ENCODE results near the gene NANOS3. TPM values are rescaled to one million over a fixed set of nuclear protein-coding genes. Genes with fewer than 3 reads are reported as not detected.

NANOS3 gene
- total and polyA plus RNA-seq, 9 of the 15 experiments (the other 6 are each of a cell fraction or from before 2014, with no cell fraction given), result not detected

DNA sequence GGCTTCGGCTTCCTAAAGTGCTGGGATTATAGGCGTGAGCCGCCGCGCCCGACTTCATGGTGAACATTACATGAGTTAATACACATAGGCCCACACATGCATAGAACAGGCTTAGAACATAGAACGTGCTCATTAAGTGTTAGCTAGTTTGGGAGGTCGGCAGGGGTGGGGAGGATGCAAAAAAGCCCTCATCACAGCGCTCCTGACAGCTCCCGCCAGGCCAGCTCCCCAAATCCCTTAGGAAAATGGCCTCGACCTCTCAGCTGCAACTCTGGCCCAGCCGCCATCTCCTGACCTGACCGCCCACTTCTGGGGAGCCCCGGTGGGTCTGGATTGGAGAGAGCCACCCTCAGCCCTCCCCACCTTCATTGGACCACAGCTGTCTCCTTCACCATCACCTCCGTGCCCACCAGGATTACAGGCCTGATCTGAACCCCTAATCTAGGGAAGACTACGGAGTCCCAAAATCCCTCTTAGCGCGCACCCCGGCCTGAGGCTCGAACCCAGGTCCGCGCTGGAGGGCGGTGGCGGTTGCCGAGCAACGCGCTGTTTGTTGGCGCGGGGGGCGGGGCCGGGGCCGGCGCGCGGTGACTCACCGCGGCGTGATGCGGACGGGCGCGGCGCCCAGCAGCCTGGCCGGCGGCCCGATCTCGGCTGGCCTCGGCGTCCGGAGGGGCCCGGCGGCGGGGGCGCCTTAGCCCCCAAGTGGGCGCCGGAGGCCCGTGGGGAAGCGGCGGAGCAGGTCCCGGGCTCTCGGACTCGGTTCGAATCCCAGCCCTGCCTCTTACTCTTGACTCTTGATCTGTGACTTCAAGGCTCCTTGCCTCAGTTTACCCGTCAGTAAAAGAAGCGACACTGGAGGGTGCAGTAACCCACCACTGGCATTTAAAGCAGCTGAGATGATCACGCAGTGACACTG, 26.7 kb upstream of the NANOS3 start (continued):
- no peak for TF ChIP-seq PTRF (tag; IDR thresholded peaks at IDR 0.05)
- peak; percentile 71; the same call in 1 of the 2 replicates for TF ChIP-seq ZNF764 (CRISPR knock-in tag; IDR thresholded peaks at IDR 0.05; ENCODE audit: low read depth)
- peak; percentile 88 for TF ChIP-seq KLF1 (tag; IDR thresholded peaks at IDR 0.05)
- TF ChIP-seq, protein P1, sequence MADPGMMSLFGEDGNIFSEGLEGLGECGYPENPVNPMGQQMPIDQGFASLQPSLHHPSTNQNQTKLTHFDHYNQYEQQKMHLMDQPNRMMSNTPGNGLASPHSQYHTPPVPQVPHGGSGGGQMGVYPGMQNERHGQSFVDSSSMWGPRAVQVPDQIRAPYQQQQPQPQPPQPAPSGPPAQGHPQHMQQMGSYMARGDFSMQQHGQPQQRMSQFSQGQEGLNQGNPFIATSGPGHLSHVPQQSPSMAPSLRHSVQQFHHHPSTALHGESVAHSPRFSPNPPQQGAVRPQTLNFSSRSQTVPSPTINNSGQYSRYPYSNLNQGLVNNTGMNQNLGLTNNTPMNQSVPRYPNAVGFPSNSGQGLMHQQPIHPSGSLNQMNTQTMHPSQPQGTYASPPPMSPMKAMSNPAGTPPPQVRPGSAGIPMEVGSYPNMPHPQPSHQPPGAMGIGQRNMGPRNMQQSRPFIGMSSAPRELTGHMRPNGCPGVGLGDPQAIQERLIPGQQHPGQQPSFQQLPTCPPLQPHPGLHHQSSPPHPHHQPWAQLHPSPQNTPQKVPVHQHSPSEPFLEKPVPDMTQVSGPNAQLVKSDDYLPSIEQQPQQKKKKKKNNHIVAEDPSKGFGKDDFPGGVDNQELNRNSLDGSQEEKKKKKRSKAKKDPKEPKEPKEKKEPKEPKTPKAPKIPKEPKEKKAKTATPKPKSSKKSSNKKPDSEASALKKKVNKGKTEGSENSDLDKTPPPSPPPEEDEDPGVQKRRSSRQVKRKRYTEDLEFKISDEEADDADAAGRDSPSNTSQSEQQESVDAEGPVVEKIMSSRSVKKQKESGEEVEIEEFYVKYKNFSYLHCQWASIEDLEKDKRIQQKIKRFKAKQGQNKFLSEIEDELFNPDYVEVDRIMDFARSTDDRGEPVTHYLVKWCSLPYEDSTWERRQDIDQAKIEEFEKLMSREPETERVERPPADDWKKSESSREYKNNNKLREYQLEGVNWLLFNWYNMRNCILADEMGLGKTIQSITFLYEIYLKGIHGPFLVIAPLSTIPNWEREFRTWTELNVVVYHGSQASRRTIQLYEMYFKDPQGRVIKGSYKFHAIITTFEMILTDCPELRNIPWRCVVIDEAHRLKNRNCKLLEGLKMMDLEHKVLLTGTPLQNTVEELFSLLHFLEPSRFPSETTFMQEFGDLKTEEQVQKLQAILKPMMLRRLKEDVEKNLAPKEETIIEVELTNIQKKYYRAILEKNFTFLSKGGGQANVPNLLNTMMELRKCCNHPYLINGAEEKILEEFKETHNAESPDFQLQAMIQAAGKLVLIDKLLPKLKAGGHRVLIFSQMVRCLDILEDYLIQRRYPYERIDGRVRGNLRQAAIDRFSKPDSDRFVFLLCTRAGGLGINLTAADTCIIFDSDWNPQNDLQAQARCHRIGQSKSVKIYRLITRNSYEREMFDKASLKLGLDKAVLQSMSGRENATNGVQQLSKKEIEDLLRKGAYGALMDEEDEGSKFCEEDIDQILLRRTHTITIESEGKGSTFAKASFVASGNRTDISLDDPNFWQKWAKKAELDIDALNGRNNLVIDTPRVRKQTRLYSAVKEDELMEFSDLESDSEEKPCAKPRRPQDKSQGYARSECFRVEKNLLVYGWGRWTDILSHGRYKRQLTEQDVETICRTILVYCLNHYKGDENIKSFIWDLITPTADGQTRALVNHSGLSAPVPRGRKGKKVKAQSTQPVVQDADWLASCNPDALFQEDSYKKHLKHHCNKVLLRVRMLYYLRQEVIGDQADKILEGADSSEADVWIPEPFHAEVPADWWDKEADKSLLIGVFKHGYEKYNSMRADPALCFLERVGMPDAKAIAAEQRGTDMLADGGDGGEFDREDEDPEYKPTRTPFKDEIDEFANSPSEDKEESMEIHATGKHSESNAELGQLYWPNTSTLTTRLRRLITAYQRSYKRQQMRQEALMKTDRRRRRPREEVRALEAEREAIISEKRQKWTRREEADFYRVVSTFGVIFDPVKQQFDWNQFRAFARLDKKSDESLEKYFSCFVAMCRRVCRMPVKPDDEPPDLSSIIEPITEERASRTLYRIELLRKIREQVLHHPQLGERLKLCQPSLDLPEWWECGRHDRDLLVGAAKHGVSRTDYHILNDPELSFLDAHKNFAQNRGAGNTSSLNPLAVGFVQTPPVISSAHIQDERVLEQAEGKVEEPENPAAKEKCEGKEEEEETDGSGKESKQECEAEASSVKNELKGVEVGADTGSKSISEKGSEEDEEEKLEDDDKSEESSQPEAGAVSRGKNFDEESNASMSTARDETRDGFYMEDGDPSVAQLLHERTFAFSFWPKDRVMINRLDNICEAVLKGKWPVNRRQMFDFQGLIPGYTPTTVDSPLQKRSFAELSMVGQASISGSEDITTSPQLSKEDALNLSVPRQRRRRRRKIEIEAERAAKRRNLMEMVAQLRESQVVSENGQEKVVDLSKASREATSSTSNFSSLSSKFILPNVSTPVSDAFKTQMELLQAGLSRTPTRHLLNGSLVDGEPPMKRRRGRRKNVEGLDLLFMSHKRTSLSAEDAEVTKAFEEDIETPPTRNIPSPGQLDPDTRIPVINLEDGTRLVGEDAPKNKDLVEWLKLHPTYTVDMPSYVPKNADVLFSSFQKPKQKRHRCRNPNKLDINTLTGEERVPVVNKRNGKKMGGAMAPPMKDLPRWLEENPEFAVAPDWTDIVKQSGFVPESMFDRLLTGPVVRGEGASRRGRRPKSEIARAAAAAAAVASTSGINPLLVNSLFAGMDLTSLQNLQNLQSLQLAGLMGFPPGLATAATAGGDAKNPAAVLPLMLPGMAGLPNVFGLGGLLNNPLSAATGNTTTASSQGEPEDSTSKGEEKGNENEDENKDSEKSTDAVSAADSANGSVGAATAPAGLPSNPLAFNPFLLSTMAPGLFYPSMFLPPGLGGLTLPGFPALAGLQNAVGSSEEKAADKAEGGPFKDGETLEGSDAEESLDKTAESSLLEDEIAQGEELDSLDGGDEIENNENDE (IDR thresholded peaks at IDR 0.05; ENCODE audit: low read depth, low read length), result no peak
- no peak for TF ChIP-seq DDX20 (tag; IDR thresholded peaks at IDR 0.05; ENCODE audit: low read depth)
- TF ChIP-seq, protein P2, sequence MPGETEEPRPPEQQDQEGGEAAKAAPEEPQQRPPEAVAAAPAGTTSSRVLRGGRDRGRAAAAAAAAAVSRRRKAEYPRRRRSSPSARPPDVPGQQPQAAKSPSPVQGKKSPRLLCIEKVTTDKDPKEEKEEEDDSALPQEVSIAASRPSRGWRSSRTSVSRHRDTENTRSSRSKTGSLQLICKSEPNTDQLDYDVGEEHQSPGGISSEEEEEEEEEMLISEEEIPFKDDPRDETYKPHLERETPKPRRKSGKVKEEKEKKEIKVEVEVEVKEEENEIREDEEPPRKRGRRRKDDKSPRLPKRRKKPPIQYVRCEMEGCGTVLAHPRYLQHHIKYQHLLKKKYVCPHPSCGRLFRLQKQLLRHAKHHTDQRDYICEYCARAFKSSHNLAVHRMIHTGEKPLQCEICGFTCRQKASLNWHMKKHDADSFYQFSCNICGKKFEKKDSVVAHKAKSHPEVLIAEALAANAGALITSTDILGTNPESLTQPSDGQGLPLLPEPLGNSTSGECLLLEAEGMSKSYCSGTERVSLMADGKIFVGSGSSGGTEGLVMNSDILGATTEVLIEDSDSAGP (CRISPR knock-in tag; IDR thresholded peaks at IDR 0.05), result no peak
- no peak for TF ChIP-seq CCAR2 (IDR thresholded peaks at IDR 0.05; ENCODE audit: low read depth, low read length)
- TF ChIP-seq TCF3 (CRISPR knock-in tag; IDR thresholded peaks at IDR 0.05), result no peak
- TF ChIP-seq TBL1XR1 (IDR thresholded peaks at IDR 0.05; ENCODE audit: low read length in 2 of 2), result 0 out of 4 replicates have a peak, but pooled peaks of 1 of the 2 experiments have one; percentile 31
- no peak for TF ChIP-seq ZNF583 (CRISPR knock-in tag; IDR thresholded peaks at IDR 0.05)
- TF ChIP-seq, protein P3, sequence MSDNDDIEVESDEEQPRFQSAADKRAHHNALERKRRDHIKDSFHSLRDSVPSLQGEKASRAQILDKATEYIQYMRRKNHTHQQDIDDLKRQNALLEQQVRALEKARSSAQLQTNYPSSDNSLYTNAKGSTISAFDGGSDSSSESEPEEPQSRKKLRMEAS (CRISPR knock-in tag; IDR thresholded peaks at IDR 0.05), result no peak
- TF ChIP-seq ELF1 (tag; IDR thresholded peaks at IDR 0.05), result no peak
- 0 out of 2 replicates have a peak, but pooled peaks have one; percentile 30 for TF ChIP-seq SUPT5H (IDR thresholded peaks at IDR 0.05)
